Measurements from ENCODE around the gene ICA1L.
"Not testable (repeated sequence)": the region's sequence is repeated elsewhere in the genome, so short reads cannot be mapped to it uniquely, and the experiment has no call there.

ICA1L gene

DNA sequence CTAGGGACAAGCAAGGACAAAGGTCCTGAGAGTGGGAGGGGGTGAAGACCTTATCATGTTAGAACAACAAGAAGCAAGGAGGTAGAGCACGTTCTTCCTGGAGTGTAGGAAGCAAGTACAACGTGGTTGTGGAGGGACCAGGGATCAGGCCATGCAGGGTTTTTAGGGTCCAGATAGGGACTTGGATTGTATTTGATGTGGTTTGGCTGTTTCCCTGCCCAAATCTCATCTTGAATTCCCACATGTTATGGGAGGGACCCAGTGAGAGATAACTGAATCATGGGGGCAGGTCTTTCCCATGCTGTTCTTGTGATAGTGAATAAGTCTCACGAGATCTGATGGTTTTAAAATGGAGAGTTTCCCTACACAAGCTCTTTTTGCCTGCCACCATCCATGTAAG lies 53.2 kb downstream of the ICA1L start:
- Histone ChIP-seq H3K9me3 (ENCODE audit: control insufficient read depth in 5 of 5, low read length in 5 of 5) (peaks cover 0 to 3% (median 0%) of the 10 kb centered on the region in 5 donors), H3K36me3 (ENCODE audit: control insufficient read depth in 5 of 5, insufficient read depth in 5 of 5, low read length in 5 of 5) (no peaks in the 10 kb centered on the region), H3K27me3 (ENCODE audit: control insufficient read depth in 5 of 5, insufficient read depth in 4 of 5, low read length in 5 of 5) (no peaks in the 10 kb centered on the region), H3K4me1 (ENCODE audit: control insufficient read depth in 5 of 5, insufficient read depth in 5 of 5, low read length in 5 of 5) (peaks cover 0 to 13% (median 0%) of the 10 kb centered on the region in 5 donors), H3K27ac (ENCODE audit: low read depth, low read length) (no peak overlapping the region), H3K9ac (ENCODE audit: low read length in 5 of 5) (no peak overlapping the region), H3K4me3 (ENCODE audit: low read depth in 1 of 5, low read length in 5 of 5) (no peak overlapping the region)

DNA sequence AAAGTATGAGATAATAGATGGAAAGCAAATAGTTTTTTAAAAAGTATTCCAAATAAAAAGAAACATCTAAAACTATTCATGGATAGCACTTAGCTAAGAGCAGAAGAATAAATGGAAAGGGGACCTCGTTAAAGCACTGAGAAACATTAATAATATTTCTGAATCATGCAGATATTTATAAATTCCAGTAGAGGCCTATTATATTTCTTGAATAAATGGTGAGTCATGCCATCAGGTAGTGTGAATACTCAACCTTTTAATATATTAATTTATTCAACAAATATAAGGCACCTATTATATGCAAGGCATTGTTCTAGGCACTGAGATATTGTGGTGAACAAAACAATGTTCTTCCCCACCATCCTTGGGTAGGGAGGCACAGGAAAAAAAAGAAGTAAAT lies 53.8 kb downstream of the ICA1L start:
- Histone ChIP-seq H3K4me1 (ENCODE audit: control insufficient read depth in 5 of 5, insufficient read depth in 5 of 5, low read length in 5 of 5) (peaks cover 0 to 13% (median 0%) of the 10 kb centered on the region in 5 donors), H3K9me3 (ENCODE audit: control insufficient read depth in 5 of 5, low read length in 5 of 5) (peaks cover 0 to 3% (median 0%) of the 10 kb centered on the region in 5 donors), H3K4me3 (ENCODE audit: low read depth in 1 of 5, low read length in 5 of 5) (no peak overlapping the region), H3K9ac (ENCODE audit: low read length in 5 of 5) (no peak overlapping the region), H3K27me3 (ENCODE audit: control insufficient read depth in 5 of 5, insufficient read depth in 4 of 5, low read length in 5 of 5) (no peaks in the 10 kb centered on the region), H3K27ac (ENCODE audit: low read depth, low read length) (no peak overlapping the region), H3K36me3 (ENCODE audit: control insufficient read depth in 5 of 5, insufficient read depth in 5 of 5, low read length in 5 of 5) (no peaks in the 10 kb centered on the region)

DNA sequence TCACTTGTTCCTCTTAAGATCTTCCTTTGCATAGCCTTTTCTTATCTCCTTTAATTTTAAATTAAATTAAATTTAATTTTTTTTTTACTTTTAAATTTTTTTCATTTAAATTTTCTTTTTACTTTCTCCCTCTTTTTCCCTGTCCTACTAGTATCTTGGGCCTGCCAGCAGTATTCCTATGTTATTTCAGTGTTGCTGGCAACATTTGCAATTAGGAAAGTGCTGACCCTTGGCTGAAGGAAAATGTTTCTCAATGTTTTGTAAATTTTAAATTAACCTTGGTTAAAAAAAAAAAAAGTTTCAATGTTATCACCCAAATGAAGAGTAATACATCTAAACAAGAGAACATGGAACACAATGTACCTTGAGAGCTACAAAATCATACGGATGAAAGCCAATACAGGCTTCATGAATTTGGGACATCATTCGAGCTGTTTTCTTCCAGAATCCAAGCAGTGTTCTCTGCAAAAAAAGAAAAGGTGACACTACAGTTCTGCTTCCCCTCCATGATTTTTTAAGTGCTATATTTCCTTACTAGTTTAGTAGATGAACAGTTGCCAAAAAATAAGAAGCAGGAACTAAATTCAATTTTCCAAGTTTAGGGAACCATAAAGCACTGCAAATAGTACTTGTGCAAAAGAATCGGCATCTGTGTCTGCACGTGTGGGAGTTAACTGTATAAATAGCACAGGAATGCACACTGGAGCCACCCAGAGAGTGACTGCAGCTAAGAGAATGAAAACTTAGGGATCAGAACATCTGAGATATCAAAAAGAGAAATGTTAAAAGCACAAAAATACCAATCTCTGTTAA lies 55.8 kb downstream of the ICA1L start:
- Histone ChIP-seq H3K27ac (ENCODE audit: low read depth, low read length) (no peak overlapping the region), H3K4me1 (ENCODE audit: control insufficient read depth in 5 of 5, insufficient read depth in 5 of 5, low read length in 5 of 5) (peaks cover 0 to 13% (median 0%) of the 10 kb centered on the region in 5 donors), H3K36me3 (ENCODE audit: control insufficient read depth in 5 of 5, insufficient read depth in 5 of 5, low read length in 5 of 5) (no peaks in the 10 kb centered on the region), H3K9me3 (ENCODE audit: control insufficient read depth in 5 of 5, low read length in 5 of 5) (peaks cover 0 to 3% (median 0%) of the 10 kb centered on the region in 5 donors), H3K4me3 (ENCODE audit: low read depth in 1 of 5, low read length in 5 of 5) (no peak overlapping the region), H3K27me3 (ENCODE audit: control insufficient read depth in 5 of 5, insufficient read depth in 4 of 5, low read length in 5 of 5) (no peaks in the 10 kb centered on the region), H3K9ac (ENCODE audit: low read length in 5 of 5) (no peak overlapping the region)

DNA sequence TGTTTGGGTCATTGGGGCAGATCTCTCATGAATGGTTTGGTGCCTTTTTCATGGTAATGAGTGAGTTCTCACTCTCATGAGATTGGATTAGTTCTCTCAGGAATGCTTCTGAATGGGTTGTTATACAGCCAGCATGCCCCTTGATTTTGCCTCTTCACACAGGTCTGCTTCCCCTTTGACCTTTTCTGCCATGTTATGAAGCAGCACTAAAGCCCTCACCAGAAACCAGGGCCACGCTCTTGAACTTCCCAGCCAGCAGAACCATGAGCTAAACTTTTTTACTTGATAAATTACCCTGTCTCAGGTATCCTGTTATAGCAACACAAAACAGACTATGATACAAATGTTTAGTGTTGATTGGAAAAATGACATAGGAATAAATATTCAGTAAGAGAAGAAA lies 57.3 kb downstream of the ICA1L start:
- H3K4me1 ChIP-seq (ENCODE audit: control insufficient read depth in 5 of 5, insufficient read depth in 5 of 5, low read length in 5 of 5) = peaks cover 0 to 13% (median 0%) of the 10 kb centered on the region in 5 donors
- H3K9ac ChIP-seq (ENCODE audit: low read length in 5 of 5) = no peak overlapping the region

DNA sequence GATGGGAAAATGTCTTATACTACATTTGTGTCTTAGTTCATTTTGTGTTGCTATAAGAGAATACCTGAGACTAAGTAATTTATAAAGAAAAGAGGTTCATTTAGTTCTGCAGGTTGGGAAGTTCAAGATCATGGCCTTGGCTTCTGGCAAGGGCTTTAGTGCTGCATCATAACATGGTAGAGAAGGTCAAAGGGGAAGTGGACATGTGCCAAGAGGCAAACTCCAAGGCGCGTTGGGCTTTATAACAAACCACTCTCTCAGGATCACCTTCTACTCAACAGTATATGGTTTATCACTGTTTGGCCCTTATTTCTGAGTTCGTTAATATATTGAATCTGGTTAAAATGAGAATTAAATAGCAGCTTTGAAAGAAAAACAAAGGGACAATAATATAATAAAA lies 58.2 kb downstream of the ICA1L start:
- H3K9me3 ChIP-seq (ENCODE audit: control insufficient read depth in 5 of 5, low read length in 5 of 5) = peaks cover 0 to 3% (median 0%) of the 10 kb centered on the region in 5 donors
- no peak overlapping the region for H3K9ac ChIP-seq (ENCODE audit: low read length in 5 of 5)
- no peaks in the 10 kb centered on the region for H3K27me3 ChIP-seq (ENCODE audit: control insufficient read depth in 5 of 5, insufficient read depth in 4 of 5, low read length in 5 of 5)
- peaks cover 0 to 13% (median 0%) of the 10 kb centered on the region in 5 donors for H3K4me1 ChIP-seq (ENCODE audit: control insufficient read depth in 5 of 5, insufficient read depth in 5 of 5, low read length in 5 of 5)
- no peak overlapping the region for H3K27ac ChIP-seq (ENCODE audit: low read depth, low read length)
- H3K36me3 ChIP-seq (ENCODE audit: control insufficient read depth in 5 of 5, insufficient read depth in 5 of 5, low read length in 5 of 5) = no peaks in the 10 kb centered on the region
- H3K4me3 ChIP-seq (ENCODE audit: low read depth in 1 of 5, low read length in 5 of 5) = no peak overlapping the region

More for the DNA sequence above, 57.3 kb downstream of the ICA1L start:
- no peak overlapping the region for H3K27ac ChIP-seq (ENCODE audit: low read depth, low read length)
- H3K4me3 ChIP-seq (ENCODE audit: low read depth in 1 of 5, low read length in 5 of 5) = no peak overlapping the region
- peaks cover 0 to 3% (median 0%) of the 10 kb centered on the region in 5 donors for H3K9me3 ChIP-seq (ENCODE audit: control insufficient read depth in 5 of 5, low read length in 5 of 5)
- H3K27me3 ChIP-seq (ENCODE audit: control insufficient read depth in 5 of 5, insufficient read depth in 4 of 5, low read length in 5 of 5) = no peaks in the 10 kb centered on the region
- H3K36me3 ChIP-seq (ENCODE audit: control insufficient read depth in 5 of 5, insufficient read depth in 5 of 5, low read length in 5 of 5) = no peaks in the 10 kb centered on the region

DNA sequence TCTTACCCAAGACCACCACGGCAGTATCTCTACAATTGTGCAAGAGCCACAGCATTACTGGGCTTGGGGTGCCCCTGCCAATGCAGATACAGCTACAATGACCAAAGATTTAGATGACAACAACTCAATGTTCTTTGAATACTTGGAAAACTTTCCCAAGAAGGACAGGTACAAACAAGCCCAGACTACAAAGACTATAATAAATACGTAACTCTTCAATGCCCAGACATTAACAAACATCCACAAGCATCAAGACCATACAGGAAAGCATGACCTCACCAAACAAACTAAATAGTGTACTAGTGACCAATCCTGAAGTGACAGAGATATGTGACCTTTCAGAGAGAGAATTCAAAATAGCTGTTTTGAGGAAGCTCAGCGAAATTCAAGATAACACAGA lies 62.8 kb downstream of the ICA1L start:
- Histone ChIP-seq H3K9ac (ENCODE audit: low read length in 5 of 5) (no peak overlapping the region), H3K4me1 (ENCODE audit: control insufficient read depth in 5 of 5, insufficient read depth in 5 of 5, low read length in 5 of 5) (peaks cover 0 to 24% (median 17%) of the 10 kb centered on the region in 5 donors), H3K9me3 (ENCODE audit: control insufficient read depth in 5 of 5, low read length in 5 of 5) (peaks cover 0 to 3% (median 0%) of the 10 kb centered on the region in 5 donors), H3K36me3 (ENCODE audit: control insufficient read depth in 5 of 5, insufficient read depth in 5 of 5, low read length in 5 of 5) (no peaks in the 10 kb centered on the region), H3K27ac (ENCODE audit: low read depth, low read length) (no peak overlapping the region), H3K4me3 (ENCODE audit: low read depth in 1 of 5, low read length in 5 of 5) (no peak overlapping the region), H3K27me3 (ENCODE audit: control insufficient read depth in 5 of 5, insufficient read depth in 4 of 5, low read length in 5 of 5) (no peaks in the 10 kb centered on the region)

DNA sequence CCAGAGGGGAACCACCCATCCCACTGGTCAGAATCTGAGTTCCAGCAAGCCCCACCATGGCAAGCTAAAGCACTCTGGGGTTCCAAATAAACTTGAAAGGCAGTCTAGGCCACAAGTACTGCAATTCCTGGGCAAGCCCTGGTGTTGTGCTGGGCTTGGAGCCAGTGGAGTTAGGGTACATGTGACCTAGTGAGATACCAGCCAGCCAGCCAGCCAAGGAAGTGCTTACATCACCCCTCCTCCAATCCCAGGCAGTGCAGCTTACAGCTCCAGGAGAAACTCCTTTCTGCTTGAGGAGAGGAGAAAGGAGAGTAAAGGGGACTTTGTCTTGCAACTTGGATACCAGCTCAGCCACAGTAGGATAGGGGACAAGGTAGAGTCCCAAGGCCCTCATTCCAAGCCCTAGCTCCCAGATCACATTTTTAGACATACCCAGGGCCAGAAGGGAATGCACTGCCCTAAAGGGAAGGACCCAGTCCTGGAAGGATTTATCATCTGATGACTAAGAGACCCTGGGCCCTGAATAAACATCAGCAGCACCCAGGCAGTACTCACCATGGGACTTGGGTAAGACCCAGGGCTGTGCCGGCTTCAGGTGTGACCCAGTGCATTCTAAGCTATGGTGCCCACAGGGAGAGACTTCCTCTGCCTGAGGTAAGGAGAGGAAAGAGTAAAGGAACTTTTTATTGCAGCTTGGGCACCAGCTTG lies 64.0 kb downstream of the ICA1L start:
- H3K36me3 ChIP-seq (ENCODE audit: control insufficient read depth in 5 of 5, insufficient read depth in 5 of 5, low read length in 5 of 5); H3K27me3 ChIP-seq (ENCODE audit: control insufficient read depth in 5 of 5, insufficient read depth in 4 of 5, low read length in 5 of 5); H3K9me3 ChIP-seq (ENCODE audit: control insufficient read depth in 5 of 5, low read length in 5 of 5): not testable (repeated sequence)
- peak overlapping the region in 1 of 5 donors; percentile 25 for H3K4me3 ChIP-seq (ENCODE audit: low read depth in 1 of 5, low read length in 5 of 5)
- H3K27ac ChIP-seq (ENCODE audit: low read depth, low read length) = peak overlapping the region; percentile 73
- peaks cover 0 to 24% (median 17%) of the 10 kb centered on the region in 5 donors for H3K4me1 ChIP-seq (ENCODE audit: control insufficient read depth in 5 of 5, insufficient read depth in 5 of 5, low read length in 5 of 5)
- H3K9ac ChIP-seq (ENCODE audit: low read length in 5 of 5) = peak overlapping the region in 1 of 5 donors; percentile 10

DNA sequence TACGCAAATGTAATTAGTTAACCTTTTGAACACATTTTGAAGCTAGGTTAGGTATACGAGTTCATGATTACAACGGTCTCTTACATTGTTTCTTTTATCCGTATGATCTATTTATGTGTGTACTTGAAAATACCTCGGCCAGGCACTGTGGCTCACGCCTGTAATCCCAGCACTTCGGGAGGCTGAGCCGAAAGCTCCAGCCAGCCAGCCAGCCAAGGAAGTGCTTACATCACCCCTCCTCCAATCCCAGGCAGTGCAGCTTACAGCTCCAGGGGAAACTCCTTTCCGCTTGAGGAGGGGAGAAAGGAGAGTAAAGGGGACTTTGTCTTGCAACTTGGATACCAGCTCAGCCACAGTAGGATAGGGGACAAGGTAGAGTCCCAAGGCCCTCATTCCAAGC lies 65.7 kb downstream of the ICA1L start:
- H3K36me3 ChIP-seq (ENCODE audit: control insufficient read depth in 5 of 5, insufficient read depth in 5 of 5, low read length in 5 of 5); H3K9me3 ChIP-seq (ENCODE audit: control insufficient read depth in 5 of 5, low read length in 5 of 5); H3K27me3 ChIP-seq (ENCODE audit: control insufficient read depth in 5 of 5, insufficient read depth in 4 of 5, low read length in 5 of 5): not testable (repeated sequence)
- peak overlapping the region; percentile 73 for H3K27ac ChIP-seq (ENCODE audit: low read depth, low read length)
- peaks cover 0 to 24% (median 17%) of the 10 kb centered on the region in 5 donors for H3K4me1 ChIP-seq (ENCODE audit: control insufficient read depth in 5 of 5, insufficient read depth in 5 of 5, low read length in 5 of 5)
- peak overlapping the region in 3 of 5 donors; percentile 20 to 64 (median 31) for H3K9ac ChIP-seq (ENCODE audit: low read length in 5 of 5)
- H3K4me3 ChIP-seq (ENCODE audit: low read depth in 1 of 5, low read length in 5 of 5) = peak overlapping the region in 3 of 5 donors; percentile 21 to 53 (median 31)

DNA sequence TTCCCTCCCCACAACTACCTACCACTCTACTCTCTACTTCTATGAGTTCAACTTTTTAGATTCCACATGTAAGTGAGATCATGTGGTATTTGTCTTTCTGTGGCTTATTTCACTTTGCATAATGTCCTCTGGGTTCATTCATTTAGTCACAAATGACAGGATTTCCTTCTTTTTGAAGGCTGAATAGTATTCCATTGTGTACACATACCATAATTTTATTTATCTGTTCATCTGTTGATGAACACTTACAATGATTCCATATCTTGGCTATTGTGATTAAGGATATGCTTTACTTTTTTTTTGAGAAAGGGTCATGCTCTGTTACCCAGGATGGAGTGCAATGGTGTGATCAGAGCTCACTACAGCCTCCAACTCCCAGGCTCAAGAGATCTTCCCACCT lies 73.6 kb downstream of the ICA1L start:
- Histone ChIP-seq H3K9ac (ENCODE audit: low read length in 5 of 5) (no peak overlapping the region), H3K4me3 (ENCODE audit: low read depth in 1 of 5, low read length in 5 of 5) (no peak overlapping the region), H3K4me1 (ENCODE audit: control insufficient read depth in 5 of 5, insufficient read depth in 5 of 5, low read length in 5 of 5) (no peaks in the 10 kb centered on the region), H3K36me3 (ENCODE audit: control insufficient read depth in 5 of 5, insufficient read depth in 5 of 5, low read length in 5 of 5) (peaks cover 0 to 3% (median 0%) of the 10 kb centered on the region in 5 donors), H3K27ac (ENCODE audit: low read depth, low read length) (no peak overlapping the region), H3K9me3 (ENCODE audit: control insufficient read depth in 5 of 5, low read length in 5 of 5) (no peaks in the 10 kb centered on the region), H3K27me3 (ENCODE audit: control insufficient read depth in 5 of 5, insufficient read depth in 4 of 5, low read length in 5 of 5) (no peaks in the 10 kb centered on the region)

DNA sequence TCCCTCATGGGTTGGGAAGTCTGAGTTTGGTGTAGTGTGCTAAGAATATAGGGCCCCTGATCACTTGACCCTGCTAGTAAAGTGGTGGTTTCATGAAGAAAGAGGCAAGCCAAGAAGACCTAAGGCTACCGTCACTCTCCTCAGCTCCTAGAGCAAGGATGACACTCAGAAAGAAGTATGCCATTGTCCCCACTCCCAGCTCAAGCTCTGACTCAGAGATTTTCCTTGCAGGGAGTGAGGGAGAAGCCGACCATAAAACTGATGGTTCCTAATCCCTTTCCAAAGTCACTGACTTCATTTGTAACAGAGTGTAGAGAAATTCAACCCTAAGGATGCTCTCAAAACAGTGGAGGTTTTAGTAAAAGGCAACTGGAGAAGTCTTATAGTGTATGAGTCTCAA lies 80.9 kb downstream of the ICA1L start:
- Histone ChIP-seq H3K4me3 (ENCODE audit: low read depth in 1 of 5, low read length in 5 of 5) (no peak overlapping the region), H3K36me3 (ENCODE audit: control insufficient read depth in 5 of 5, insufficient read depth in 5 of 5, low read length in 5 of 5) (peaks cover 3 to 14% (median 11%) of the 10 kb centered on the region in 5 donors), H3K27me3 (ENCODE audit: control insufficient read depth in 5 of 5, insufficient read depth in 4 of 5, low read length in 5 of 5) (no peaks in the 10 kb centered on the region), H3K9ac (ENCODE audit: low read length in 5 of 5) (no peak overlapping the region), H3K4me1 (ENCODE audit: control insufficient read depth in 5 of 5, insufficient read depth in 5 of 5, low read length in 5 of 5) (no peaks in the 10 kb centered on the region), H3K9me3 (ENCODE audit: control insufficient read depth in 5 of 5, low read length in 5 of 5) (no peaks in the 10 kb centered on the region), H3K27ac (ENCODE audit: low read depth, low read length) (no peak overlapping the region)

All from subcutaneous abdominal adipose tissue (tissue), 5 donors.